LHCN-M2 (cell line): Measurements from ENCODE around the gene SLC45A3. TPM values are rescaled to one million over a fixed set of nuclear protein-coding genes. Genes with fewer than 3 reads are reported as not detected.

Experiments used
- total RNA-seq: library from RNA; depleted of rRNA; stranded (reverse); fragments of >200 nt; gene quantifications from 2 replicates; pipeline ENCODE4 v1.2.3, GENCODE V29; 2014; rRNA removed

SLC45A3 gene
- total RNA-seq, 1 experiment from 2014 or later: 4.1 TPM

Other genes with a start within 250 kb of the SLC45A3 start
- gene BLACAT1, start 224.5 kb downstream of the SLC45A3 start, total RNA-seq: not detected in 2 replicates
- 0.34 and 0.71 TPM in 2 replicates for gene CDK18, start 175.8 kb downstream of the SLC45A3 start, total RNA-seq
- 10.5 and 13.3 TPM in 2 replicates for gene ELK4, start 48.5 kb downstream of the SLC45A3 start, total RNA-seq
- 154 and 175 TPM in 2 replicates for gene NUCKS1, start 69.7 kb upstream of the SLC45A3 start, total RNA-seq
- 24.9 and 29.3 TPM in 2 replicates for gene RAB29, start 95.0 kb upstream of the SLC45A3 start, total RNA-seq
- gene SLC41A1, start 132.7 kb upstream of the SLC45A3 start, total RNA-seq: 21.5 and 24.7 TPM in 2 replicates
- not detected in 2 replicates for gene PM20D1, start 169.6 kb upstream of the SLC45A3 start, total RNA-seq